Epithelial cell of esophagus (primary cell): ENCODE results near the gene CHPF2.

Source experiments
- DNase-seq: peaks from one replicate; pipeline ENCODE4 v3.0.0; 2010; ENCODE audit warnings: low read depth
- H3K4me3 ChIP-seq: 2 replicates; pipeline ENCODE4 v1.5.1; 2011; ENCODE audit warnings: mild to moderate bottlenecking, low read length, control low read depth
- TF ChIP-seq, protein P1 (sequence below): IDR thresholded peaks from 2 replicates; pipeline ENCODE4 v1.5.1; 2011; ENCODE audit warnings: low read depth, mild to moderate bottlenecking, low read length, control low read depth, inconsistent platforms; ENCODE audit not compliant: insufficient read depth; ENCODE audit errors: missing control alignments

CHPF2 gene

DNA sequence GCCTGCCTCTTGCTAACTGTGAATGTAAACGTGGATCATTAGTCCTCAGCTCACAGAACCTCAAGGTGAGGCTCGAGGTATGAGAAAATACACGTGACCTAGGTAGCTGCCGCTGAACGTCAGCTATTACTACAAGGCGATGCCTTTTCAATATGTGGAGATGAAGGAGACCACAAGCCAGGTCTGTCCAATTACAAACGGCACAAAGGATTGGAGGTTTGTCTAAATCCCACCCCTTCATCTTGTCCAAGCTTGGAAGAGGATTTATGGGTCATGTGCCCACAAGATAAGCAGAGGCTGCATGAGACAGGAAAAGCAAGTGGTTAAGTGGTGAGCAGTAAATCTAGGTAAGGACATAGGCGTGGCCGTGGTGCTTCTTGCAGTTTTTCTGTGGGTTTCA lies 25.4 kb upstream of the CHPF2 start:
- TF ChIP-seq, protein P1, sequence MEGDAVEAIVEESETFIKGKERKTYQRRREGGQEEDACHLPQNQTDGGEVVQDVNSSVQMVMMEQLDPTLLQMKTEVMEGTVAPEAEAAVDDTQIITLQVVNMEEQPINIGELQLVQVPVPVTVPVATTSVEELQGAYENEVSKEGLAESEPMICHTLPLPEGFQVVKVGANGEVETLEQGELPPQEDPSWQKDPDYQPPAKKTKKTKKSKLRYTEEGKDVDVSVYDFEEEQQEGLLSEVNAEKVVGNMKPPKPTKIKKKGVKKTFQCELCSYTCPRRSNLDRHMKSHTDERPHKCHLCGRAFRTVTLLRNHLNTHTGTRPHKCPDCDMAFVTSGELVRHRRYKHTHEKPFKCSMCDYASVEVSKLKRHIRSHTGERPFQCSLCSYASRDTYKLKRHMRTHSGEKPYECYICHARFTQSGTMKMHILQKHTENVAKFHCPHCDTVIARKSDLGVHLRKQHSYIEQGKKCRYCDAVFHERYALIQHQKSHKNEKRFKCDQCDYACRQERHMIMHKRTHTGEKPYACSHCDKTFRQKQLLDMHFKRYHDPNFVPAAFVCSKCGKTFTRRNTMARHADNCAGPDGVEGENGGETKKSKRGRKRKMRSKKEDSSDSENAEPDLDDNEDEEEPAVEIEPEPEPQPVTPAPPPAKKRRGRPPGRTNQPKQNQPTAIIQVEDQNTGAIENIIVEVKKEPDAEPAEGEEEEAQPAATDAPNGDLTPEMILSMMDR, result no peak
- no peak for DNase-seq
- no peak overlapping the region for H3K4me3 ChIP-seq

DNA sequence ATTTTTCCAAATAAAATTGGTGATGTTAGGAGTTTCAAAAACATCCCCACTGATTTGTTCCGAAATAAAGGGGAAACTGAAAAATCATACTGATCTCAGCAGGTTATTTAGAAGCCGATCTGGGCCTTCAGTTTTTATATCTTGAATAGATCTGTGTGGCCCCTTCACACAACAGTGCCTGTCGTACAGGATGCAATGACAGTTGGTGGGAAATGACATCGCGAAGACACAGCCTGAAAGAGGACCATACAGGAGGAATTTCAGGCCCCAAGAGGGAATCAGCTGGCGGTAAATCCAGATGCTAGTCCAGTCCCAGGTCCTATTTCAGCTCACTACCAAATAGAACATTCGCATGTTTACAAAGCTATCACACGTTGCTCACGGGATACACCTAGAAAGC lies 25.0 kb upstream of the CHPF2 start:
- DNase-seq, result no peak
- TF ChIP-seq, protein P1, result no peak
- no peak overlapping the region for H3K4me3 ChIP-seq

GRCh38 chr7:151207804-151208203 lies 24.5 kb upstream of the CHPF2 start:
- no peak for DNase-seq
- H3K4me3 ChIP-seq, result no peak overlapping the region
- TF ChIP-seq, protein P1, result no peak

- TF ChIP-seq, protein P1, result no peak
- no peak for DNase-seq
- H3K4me3 ChIP-seq, result no peak overlapping the region
These were observed 23.9 kb upstream of the CHPF2 start for GRCh38 chr7:151208253-151208862.

DNA sequence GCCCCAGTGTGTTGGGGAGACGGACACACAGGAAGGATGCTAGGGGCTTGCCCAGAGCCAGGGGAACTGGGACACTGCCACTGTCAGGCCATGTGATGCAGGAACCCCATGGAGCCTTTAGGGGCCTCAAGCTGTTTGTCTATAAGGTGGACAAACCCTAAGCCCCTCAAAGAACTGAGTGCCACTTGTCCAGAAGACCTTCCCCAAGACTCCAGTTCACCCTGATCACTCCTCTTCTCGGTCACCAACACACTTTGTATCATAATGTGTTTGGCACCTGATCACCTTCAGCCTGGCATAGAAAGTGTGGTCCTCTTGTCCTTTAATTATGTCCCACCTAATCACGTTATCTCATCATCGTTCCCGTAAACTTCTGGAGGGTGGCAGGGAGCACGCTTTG lies 22.7 kb upstream of the CHPF2 start:
- TF ChIP-seq, protein P1, result no peak
- no peak for DNase-seq
- H3K4me3 ChIP-seq, result no peak overlapping the region

GRCh38 chr7:151210087-151210854 lies 22.0 kb upstream of the CHPF2 start, which contains the start of gene H2BK1:
Gene H2BK1, minus strand, starts transcription at chr7:151210488. Its CDS starts 170 bp downstream, at chr7:151210318.
- DNase-seq, result no peak
- no peak within 1 kb of the TSS for H3K4me3 ChIP-seq
- TF ChIP-seq, protein P1, result no peak

DNA sequence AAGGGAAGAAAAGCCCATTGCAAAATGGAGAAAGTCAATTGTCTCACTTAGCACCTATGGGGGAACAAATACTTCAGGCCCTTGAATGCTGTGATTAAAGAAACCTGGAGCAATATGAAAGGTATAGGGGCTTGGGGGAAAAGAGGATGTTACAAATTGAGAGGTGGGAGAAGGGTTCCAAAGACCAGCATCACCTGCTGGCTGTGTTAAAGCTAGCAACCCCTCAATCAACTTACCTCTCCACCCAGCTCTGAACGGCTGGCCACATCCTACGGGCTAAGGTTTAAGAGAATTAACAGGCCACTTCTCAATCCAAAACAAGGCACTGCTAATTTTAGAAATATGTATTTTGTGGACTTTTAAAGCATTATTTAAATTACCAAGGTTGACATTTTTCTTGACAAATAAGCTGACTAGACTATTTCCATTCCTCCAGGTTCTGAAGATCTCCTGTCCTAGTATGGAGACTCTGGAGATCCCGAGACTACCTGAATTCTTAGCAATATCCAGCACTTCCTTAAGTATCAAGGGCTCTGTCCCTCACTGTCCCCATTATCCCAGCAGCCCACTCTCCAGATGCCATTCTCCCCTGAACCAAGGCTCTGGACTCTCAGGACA lies 21.0 kb upstream of the CHPF2 start:
- no peak for DNase-seq
- TF ChIP-seq, protein P1, result no peak
- no peak overlapping the region for H3K4me3 ChIP-seq
